ENCODE results near the gene MBLAC1.

MBLAC1 gene

DNA sequence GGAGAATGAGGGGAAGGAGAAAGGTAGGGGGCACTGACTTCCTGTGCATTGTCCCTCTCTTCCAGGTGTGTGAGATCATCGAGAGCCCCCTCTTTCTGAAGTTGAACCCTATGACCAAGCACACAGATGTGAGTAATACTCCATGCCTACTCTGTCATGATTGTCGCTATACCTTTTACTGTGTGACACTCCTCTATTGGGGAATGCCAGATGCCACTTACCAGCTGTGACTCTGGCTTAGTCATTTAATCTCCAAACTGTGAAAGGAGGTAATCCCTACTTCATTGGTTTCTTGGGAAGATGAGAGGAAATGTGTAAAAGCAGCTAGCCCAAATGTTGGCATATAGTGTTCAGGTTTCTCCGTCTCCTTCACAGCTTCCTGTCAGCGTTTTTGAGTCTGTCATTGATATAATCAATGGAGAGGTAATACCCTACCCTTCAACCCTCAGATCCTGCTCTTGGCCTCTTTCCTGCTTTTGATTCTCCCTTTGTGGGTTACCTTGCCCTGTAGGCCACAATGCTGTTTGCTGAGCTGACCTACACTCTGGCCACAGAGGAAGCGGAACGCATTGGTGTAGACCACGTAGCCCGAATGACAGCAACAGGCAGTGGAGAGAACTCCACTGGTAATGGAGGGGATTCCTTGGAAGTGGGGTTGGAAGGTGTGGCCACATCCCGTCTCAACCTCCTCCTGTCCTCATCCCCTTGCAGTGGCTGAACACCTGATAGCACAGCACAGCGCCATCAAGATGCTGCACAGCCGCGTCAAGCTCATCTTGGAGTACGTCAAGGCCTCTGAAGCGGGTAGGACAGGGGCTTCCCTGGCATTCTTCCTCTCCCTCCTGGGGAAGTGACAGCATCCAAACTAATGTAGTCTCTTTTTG lies 36.0 kb upstream of the MBLAC1 start:
- DNase-seq (ENCODE audit: low spot score), result no peak
- in situ Hi-C loops (cut with MboI; ENCODE audit: low sequenced_read_pairs, unreplicated experiment), result no loop called here
- TF ChIP-seq, protein P1, sequence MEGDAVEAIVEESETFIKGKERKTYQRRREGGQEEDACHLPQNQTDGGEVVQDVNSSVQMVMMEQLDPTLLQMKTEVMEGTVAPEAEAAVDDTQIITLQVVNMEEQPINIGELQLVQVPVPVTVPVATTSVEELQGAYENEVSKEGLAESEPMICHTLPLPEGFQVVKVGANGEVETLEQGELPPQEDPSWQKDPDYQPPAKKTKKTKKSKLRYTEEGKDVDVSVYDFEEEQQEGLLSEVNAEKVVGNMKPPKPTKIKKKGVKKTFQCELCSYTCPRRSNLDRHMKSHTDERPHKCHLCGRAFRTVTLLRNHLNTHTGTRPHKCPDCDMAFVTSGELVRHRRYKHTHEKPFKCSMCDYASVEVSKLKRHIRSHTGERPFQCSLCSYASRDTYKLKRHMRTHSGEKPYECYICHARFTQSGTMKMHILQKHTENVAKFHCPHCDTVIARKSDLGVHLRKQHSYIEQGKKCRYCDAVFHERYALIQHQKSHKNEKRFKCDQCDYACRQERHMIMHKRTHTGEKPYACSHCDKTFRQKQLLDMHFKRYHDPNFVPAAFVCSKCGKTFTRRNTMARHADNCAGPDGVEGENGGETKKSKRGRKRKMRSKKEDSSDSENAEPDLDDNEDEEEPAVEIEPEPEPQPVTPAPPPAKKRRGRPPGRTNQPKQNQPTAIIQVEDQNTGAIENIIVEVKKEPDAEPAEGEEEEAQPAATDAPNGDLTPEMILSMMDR (IDR thresholded peaks at IDR 0.05; ENCODE audit: borderline replicate concordance, control extremely low read depth, extremely low read depth, insufficient read depth, missing control alignments), result no peak

DNA sequence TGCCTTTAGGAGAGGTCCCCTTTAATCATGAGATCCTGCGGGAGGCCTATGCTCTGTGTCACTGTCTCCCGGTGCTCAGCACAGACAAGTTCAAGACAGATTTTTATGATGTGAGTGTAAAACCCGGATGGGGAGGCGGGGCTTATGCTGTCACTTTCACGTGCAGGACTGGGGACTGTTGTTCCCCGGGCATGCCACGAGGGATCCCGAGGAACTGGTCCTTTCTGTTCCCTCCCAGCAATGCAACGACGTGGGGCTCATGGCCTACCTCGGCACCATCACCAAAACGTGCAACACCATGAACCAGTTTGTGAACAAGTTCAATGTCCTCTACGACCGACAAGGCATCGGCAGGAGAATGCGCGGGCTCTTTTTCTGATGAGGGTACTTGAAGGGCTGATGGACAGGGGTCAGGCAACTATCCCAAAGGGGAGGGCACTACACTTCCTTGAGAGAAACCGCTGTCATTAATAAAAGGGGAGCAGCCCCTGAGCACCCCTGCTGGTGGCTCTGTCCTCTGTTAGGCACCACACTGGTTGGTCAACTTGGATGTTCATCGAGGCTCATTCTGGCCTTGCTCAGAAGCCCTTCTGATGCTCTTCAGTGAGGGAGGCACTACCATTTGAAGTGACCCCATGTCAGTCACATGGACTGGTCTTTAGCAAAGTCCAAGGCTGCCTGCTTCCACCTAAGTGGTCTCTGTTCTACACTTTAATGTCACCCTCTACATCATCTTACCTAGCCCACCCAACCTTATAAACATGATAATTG lies 35.2 kb upstream of the MBLAC1 start:
- no peak for DNase-seq (ENCODE audit: low spot score)
- TF ChIP-seq, protein P1 (IDR thresholded peaks at IDR 0.05; ENCODE audit: borderline replicate concordance, control extremely low read depth, extremely low read depth, insufficient read depth, missing control alignments), result no peak
- in situ Hi-C loops (cut with MboI; ENCODE audit: low sequenced_read_pairs, unreplicated experiment), result no loop called here

DNA sequence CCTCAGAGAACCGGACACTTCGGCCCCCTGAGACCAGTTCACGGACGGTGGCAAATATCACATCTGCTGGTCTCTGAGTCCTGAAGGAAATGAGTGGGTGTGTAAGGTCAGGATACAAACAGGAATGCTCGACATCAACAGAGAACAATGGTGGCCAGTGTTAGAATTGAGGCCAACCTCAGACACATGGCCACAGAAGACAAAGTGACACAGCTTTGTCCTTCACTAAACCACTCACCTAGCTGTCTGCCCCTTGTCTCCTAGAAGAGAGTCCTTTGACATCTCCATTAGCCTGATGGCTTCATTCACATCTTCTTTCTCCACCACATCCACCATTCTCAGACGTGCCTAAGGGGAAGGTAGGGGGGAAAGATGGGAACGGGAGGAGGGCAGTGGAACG lies 33.7 kb upstream of the MBLAC1 start:
- no peak for DNase-seq (ENCODE audit: low spot score)
- in situ Hi-C loops (cut with MboI; ENCODE audit: low sequenced_read_pairs, unreplicated experiment), result no loop called here
- TF ChIP-seq, protein P1 (IDR thresholded peaks at IDR 0.05; ENCODE audit: borderline replicate concordance, control extremely low read depth, extremely low read depth, insufficient read depth, missing control alignments), result no peak

DNA sequence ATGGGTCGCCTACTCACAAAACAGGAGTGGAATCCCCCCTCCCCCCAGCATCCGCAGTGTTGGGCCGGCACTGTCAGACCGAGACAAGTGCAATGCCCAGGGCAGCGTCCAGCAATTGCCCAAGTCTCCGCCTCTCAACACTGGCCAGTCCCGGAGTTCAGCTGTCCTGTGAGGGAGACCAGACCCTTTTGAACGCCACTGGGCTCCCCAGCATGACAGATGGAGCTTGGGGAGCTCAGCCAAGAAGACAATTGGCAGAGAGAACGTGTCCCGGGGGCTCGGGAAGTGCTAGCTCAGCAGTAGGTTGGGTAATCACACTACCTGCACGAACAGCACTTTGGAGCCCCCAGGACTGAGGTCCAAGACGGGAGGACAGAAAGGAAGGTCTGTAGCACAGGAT lies 33.3 kb upstream of the MBLAC1 start:
- DNase-seq (ENCODE audit: low spot score), result no peak
- TF ChIP-seq, protein P1 (IDR thresholded peaks at IDR 0.05; ENCODE audit: borderline replicate concordance, control extremely low read depth, extremely low read depth, insufficient read depth, missing control alignments), result no peak
- in situ Hi-C loops (cut with MboI; ENCODE audit: low sequenced_read_pairs, unreplicated experiment), result no loop called here

DNA sequence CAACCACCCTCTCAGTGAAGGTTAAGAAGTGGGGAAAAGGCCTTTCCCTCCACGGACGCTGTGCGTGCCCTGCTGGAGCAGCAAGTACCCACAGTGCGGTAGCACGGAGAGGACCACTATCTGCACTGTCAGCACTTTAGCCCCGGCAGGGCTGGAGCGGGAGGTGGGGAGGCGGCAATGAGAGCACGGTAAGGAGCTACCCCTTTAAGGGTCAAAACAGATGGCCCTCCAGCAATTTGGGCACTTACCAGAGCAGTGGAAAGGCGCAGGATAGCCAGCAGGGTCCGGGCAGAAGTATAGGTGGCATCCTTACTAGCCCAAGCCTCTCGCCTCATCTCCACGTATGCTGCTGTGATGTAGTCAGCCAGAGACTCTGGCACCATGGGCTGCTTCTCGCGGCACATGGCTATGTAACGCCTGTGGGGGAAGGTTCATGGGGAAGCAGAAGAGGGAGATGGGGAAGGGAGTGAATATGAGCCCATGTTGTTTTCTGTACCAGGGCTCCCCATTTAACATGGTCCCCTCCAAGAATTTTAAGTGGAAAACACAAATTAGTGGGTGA lies 32.8 kb upstream of the MBLAC1 start:
- no peak for DNase-seq (ENCODE audit: low spot score)
- TF ChIP-seq, protein P1 (IDR thresholded peaks at IDR 0.05; ENCODE audit: borderline replicate concordance, control extremely low read depth, extremely low read depth, insufficient read depth, missing control alignments), result no peak
- in situ Hi-C loops (cut with MboI; ENCODE audit: low sequenced_read_pairs, unreplicated experiment), result no loop called here

DNA sequence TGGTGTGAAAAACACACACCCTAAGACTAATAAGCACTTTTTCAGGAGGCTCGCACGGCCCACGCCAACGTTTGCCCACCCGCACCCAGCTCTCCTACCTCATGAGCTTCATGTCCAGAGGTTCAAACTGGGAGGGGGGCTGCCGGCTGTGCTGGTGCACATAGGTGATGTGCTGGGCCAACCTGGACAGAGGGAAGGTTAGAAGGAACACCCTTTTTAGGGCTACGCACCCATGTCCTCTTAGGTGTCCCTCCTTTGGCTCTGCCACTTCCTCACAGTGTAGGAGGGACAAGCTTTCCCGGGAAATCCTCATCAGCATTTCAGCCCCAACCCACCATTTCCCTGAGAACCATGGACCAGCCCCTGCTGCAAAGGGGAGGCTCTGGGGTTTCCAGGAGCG lies 31.5 kb upstream of the MBLAC1 start:
- in situ Hi-C loops (cut with MboI; ENCODE audit: low sequenced_read_pairs, unreplicated experiment), result no loop called here

More for the DNA sequence above, 31.5 kb upstream of the MBLAC1 start:
- TF ChIP-seq, protein P1 (IDR thresholded peaks at IDR 0.05; ENCODE audit: borderline replicate concordance, control extremely low read depth, extremely low read depth, insufficient read depth, missing control alignments), result no peak
- DNase-seq (ENCODE audit: low spot score), result no peak

Measured in GM13976 (cell line).